Posterior cingulate gyrus (tissue), 11 donors: ENCODE results near the gene CHRM5.

ENCODE experiments used
- DNase-seq, 10 donors: peaks; one replicate each; pipeline versions ENCODE4 v3.0.0 to v3.0.0-alpha.2; 2020 to 2021; ENCODE audit warnings: mixed read lengths in 3 of 10
- intact Hi-C: fragments of 100-400 bp; cut with DNase I; formaldehyde crosslinking; loops from one replicate; pipeline ENCODE4 v1.15.1; 2023

Gene CHRM5

GRCh38 chr15:34076785-34077184 is 108.5 kb downstream of the CHRM5 start:
- intact Hi-C loops, result no loop called here
- DNase-seq, result no peak

- intact Hi-C loops, result no loop called here
- DNase-seq, result no peak
Observed at GRCh38 chr15:34078900-34079299, 110.6 kb downstream of the CHRM5 start.

GRCh38 chr15:34079904-34080303 is 111.6 kb downstream of the CHRM5 start:
- DNase-seq, result no peak
- intact Hi-C loops, result no loop called here

GRCh38 chr15:34084086-34084485 is 115.8 kb downstream of the CHRM5 start:
- DNase-seq, result peak in 7 of 10 donors; percentile 18 to 88 (median 42)
- intact Hi-C loops, result no loop called here

- intact Hi-C loops, result no loop called here
- DNase-seq, result no peak
Observed at GRCh38 chr15:34085746-34086145, 117.4 kb downstream of the CHRM5 start.

GRCh38 chr15:34099914-34100313 is 131.6 kb downstream of the CHRM5 start:
- intact Hi-C loops, result no loop called here
- DNase-seq, result peak in 1 of 10 donors; percentile 24

GRCh38 chr15:34101366-34102174 is 133.3 kb downstream of the CHRM5 start, which contains the start of the genes EMC7 and PGBD4:
TSS of gene EMC7 (minus strand) at chr15:34101862. CDS start at chr15:34101839, 23 bp downstream.
TSS of gene PGBD4 (plus strand) at chr15:34102083. CDS start at chr15:34102532, 449 bp downstream.
- intact Hi-C loops, result loop anchor here (2.0 kb wide), 1 partner anchor 63 kb away; the partner anchor contains the start of gene AVEN
- DNase-seq, result peak; percentile 97 to 100 (median 99)

- peak in 1 of 10 donors; percentile 17 for DNase-seq
- intact Hi-C loops, result loop anchor here (2.0 kb wide), 1 partner anchor 64 kb away; the partner anchor contains the start of gene AVEN
Observed at GRCh38 chr15:34102175-34102925, 134.1 kb downstream of the CHRM5 start.

- DNase-seq, result no peak
- intact Hi-C loops, result no loop called here
Observed at GRCh38 chr15:34106423-34106822, 138.1 kb downstream of the CHRM5 start.

- DNase-seq, result no peak
- intact Hi-C loops, result no loop called here
Observed at GRCh38 chr15:34107315-34107714, 139.0 kb downstream of the CHRM5 start.

GRCh38 chr15:34109797-34110663 is 141.7 kb downstream of the CHRM5 start:
- intact Hi-C loops, result loop anchor here (5.0 kb wide), 1 partner anchor 102 kb away; the partner anchor contains the start of gene KATNBL1
- no peak for DNase-seq

GRCh38 chr15:34111488-34111887 is 143.2 kb downstream of the CHRM5 start:
- intact Hi-C loops, result loop anchor here (5.0 kb wide), 1 partner anchor 101 kb away; the partner anchor contains the start of gene KATNBL1
- DNase-seq, result no peak

GRCh38 chr15:34114215-34114614 is 145.9 kb downstream of the CHRM5 start:
- intact Hi-C loops, result loop anchor here (5.0 kb wide), 1 partner anchor 98 kb away; the partner anchor contains the start of gene KATNBL1
- no peak for DNase-seq

- intact Hi-C loops, result loop anchor here (5.0 kb wide), 1 partner anchor 98 kb away; the partner anchor contains the start of gene KATNBL1
- DNase-seq, result peak in 1 of 10 donors; percentile 37
Observed at GRCh38 chr15:34114739-34115138, 146.4 kb downstream of the CHRM5 start.

GRCh38 chr15:34116620-34117019 is 148.3 kb downstream of the CHRM5 start:
- intact Hi-C loops, result no loop called here
- DNase-seq, result peak in 1 of 10 donors; percentile 0
